HG02678 (cell line): ENCODE data around the gene MEIS2.

Source experiments
- ATAC-seq: cut with Tn5 transposase; IDR thresholded peaks from one replicate; pipeline ENCODE4 v1.9.1; 2021; ENCODE audit warnings: mild to moderate bottlenecking, moderate library complexity; ENCODE audit not compliant: unreplicated experiment

Gene MEIS2

GRCh38 chr15:37098468-37099318 is 1.7 kb downstream of the MEIS2 start:
- no peak for ATAC-seq

- ATAC-seq, result no peak
Observed at GRCh38 chr15:37097144-37097919, 3.0 kb downstream of the MEIS2 start.

- ATAC-seq, result no peak
Observed at GRCh38 chr15:37096558-37097143, 3.7 kb downstream of the MEIS2 start.

- ATAC-seq, result no peak
Observed at GRCh38 chr15:37095770-37096557, 4.4 kb downstream of the MEIS2 start.

GRCh38 chr15:37094915-37095711 is 5.2 kb downstream of the MEIS2 start:
- no peak for ATAC-seq

- ATAC-seq, result no peak
Observed at GRCh38 chr15:37094333-37094914, 5.9 kb downstream of the MEIS2 start.

- ATAC-seq, result no peak
Observed at GRCh38 chr15:37093480-37094332, 6.6 kb downstream of the MEIS2 start.

GRCh38 chr15:37090543-37091175 is 9.7 kb downstream of the MEIS2 start:
- no peak for ATAC-seq

GRCh38 chr15:37088436-37088835 is 11.9 kb downstream of the MEIS2 start:
- ATAC-seq, result no peak

- ATAC-seq, result no peak
Observed at GRCh38 chr15:37087131-37087588, 13.2 kb downstream of the MEIS2 start.

GRCh38 chr15:37086521-37086920 is 13.8 kb downstream of the MEIS2 start:
- ATAC-seq, result no peak

GRCh38 chr15:37086120-37086519 is 14.2 kb downstream of the MEIS2 start:
- ATAC-seq, result no peak

- no peak for ATAC-seq
Observed at GRCh38 chr15:37084602-37085001, 15.7 kb downstream of the MEIS2 start.

GRCh38 chr15:37083610-37084009 is 16.7 kb downstream of the MEIS2 start:
- ATAC-seq, result no peak

GRCh38 chr15:37081983-37082382 is 18.4 kb downstream of the MEIS2 start:
- ATAC-seq, result no peak

- ATAC-seq, result no peak
Observed at GRCh38 chr15:37080261-37080921, 20.0 kb downstream of the MEIS2 start.

GRCh38 chr15:37079726-37080125 is 20.6 kb downstream of the MEIS2 start:
- ATAC-seq, result no peak

- ATAC-seq, result no peak
Observed at GRCh38 chr15:37078566-37078965, 21.8 kb downstream of the MEIS2 start.
